PC-9 (cell line): ENCODE results near the gene ENPP3. TPM values are rescaled to one million over a fixed set of nuclear protein-coding genes. Genes with fewer than 3 reads are reported as not detected.
"Not testable (repeated sequence)": the region's sequence is repeated elsewhere in the genome, so short reads cannot be mapped to it uniquely, and the experiment has no call there.

Source experiments
- BruUV-seq: library from RNA; stranded (reverse); fragments of 400-500 nt; replicated peaks from 2 replicates; lab custom pipeline; 2021; lab: Mats Ljungman, UMichigan
- CTCF ChIA-PET: fragments of 300-600 bp; sonication (Branson Sonifier 250); formaldehyde crosslinking; loops from one replicate; lab custom pipeline; 2022; ENCODE audit warnings: antibody characterized with exemption; lab: Charles Lee
- POLR2A ChIA-PET: fragments of 300-600 bp; sonication (Branson Sonifier 250); formaldehyde crosslinking; loops from one replicate; lab custom pipeline; 2022; ENCODE audit warnings: antibody characterized with exemption; ENCODE audit not compliant: unreplicated experiment; lab: Charles Lee
- DNase-seq, 2 experiments: peaks; one replicate each; pipeline versions ENCODE4 v3.0.0 to v3.0.0-alpha.2; 2015 to 2022; ENCODE audit warnings: mixed read lengths in 1 of 2
- H2AFZ ChIP-seq: fragments of 200-600 bp; sonication (generic); 2 replicates; pipeline ENCODE4 v1.8.1; 2017; ENCODE audit warnings: antibody characterized with exemption
- H3F3A ChIP-seq: fragments of 200-600 bp; sonication (generic); 2 replicates; pipeline ENCODE4 v1.8.1; 2017; ENCODE audit warnings: antibody characterized with exemption, mild to moderate bottlenecking, low read depth; ENCODE audit not compliant: insufficient read depth
- H3K27ac ChIP-seq: fragments of 200-600 bp; sonication (generic); 2 replicates; pipeline ENCODE4 v1.6.1; 2016; ENCODE audit warnings: mixed run types
- H3K27me3 ChIP-seq: fragments of 200-600 bp; sonication (generic); 2 replicates; pipeline ENCODE4 v1.6.1; 2016; ENCODE audit warnings: low read depth, mixed run types; ENCODE audit not compliant: insufficient read depth
- H3K36me3 ChIP-seq: fragments of 200-600 bp; sonication (generic); 2 replicates; pipeline ENCODE4 v1.6.1; 2016; ENCODE audit warnings: low read depth, mixed run types
- H3K4me1 ChIP-seq: fragments of 200-600 bp; sonication (generic); replicated peaks from 2 replicates; pipeline ENCODE4 v1.6.1; 2016; ENCODE audit warnings: mixed run types; ENCODE audit not compliant: insufficient read depth
- H3K4me2 ChIP-seq: fragments of 200-600 bp; sonication (generic); 2 replicates; pipeline ENCODE4 v1.6.1; 2017; ENCODE audit warnings: mixed run types
- H3K4me3 ChIP-seq: fragments of 200-600 bp; sonication (generic); 2 replicates; pipeline ENCODE4 v1.6.1; 2016; ENCODE audit warnings: mixed run types
- H3K79me2 ChIP-seq: fragments of 200-600 bp; sonication (generic); 2 replicates; pipeline ENCODE4 v1.6.1; 2017; ENCODE audit warnings: low read depth, mixed run types
- H3K9me2 ChIP-seq: fragments of 200-600 bp; sonication (generic); 2 replicates; pipeline ENCODE4 v1.8.1; 2017; ENCODE audit warnings: mild to moderate bottlenecking; ENCODE audit not compliant: insufficient read depth
- H3K9me3 ChIP-seq: fragments of 200-600 bp; sonication (generic); 2 replicates; pipeline ENCODE4 v1.8.1; 2016; ENCODE audit warnings: low read depth; ENCODE audit not compliant: insufficient read depth
- H4K20me1 ChIP-seq: fragments of 200-600 bp; sonication (generic); 2 replicates; pipeline ENCODE4 v1.8.1; 2017; ENCODE audit not compliant: insufficient read depth
- CTCF ChIP-seq: fragments of 200-600 bp; sonication (generic); conservative IDR thresholded peaks from 2 replicates; pipeline ENCODE4 v1.6.1; 2017; ENCODE audit warnings: mixed run types, antibody characterized with exemption, mild to moderate bottlenecking, moderate library complexity
- EZH2 ChIP-seq: fragments of 200-600 bp; sonication (generic); IDR thresholded peaks from 2 replicates; pipeline ENCODE4 v1.8.0; 2017; ENCODE audit warnings: antibody characterized with exemption, low read depth
- intact Hi-C: fragments of 100-400 bp; cut with micrococcal nuclease; formaldehyde crosslinking; loops from one replicate; pipeline ENCODE4 v1.10.0; 2022; ENCODE audit not compliant: unreplicated experiment
- total RNA-seq: library from RNA; stranded (reverse); gene quantifications from 2 replicates; pipeline ENCODE4 v1.2.3, GENCODE V29; 2021

Gene ENPP3
- total RNA-seq, 1 experiment from 2014 or later, result not detected

DNA sequence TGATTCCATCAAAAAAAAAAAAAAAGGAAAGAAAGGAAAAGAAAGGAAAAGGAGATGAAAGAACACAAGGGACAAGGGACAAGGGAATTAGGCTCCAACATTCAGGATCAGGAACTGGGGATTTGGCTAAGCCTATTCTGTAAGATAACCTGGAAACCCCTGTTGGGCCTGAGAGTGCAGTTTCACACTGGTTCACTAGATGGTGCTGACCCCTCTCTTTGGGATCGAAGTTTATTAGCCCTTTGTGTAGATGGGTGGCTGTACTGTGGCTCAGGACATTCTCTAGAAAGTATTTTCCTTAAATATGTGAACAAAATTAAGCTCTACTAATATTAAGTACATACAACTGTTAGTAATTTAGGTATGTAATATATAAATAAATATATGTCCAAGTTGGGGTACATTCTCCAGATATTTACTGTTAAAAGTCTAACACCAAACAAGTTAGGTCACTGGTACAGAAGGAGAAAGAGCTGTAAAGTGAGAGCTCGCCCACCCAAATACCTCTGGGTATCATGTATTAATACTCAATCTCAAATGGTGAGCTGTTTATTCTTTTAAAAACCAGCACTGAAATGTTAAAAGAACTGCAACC lies 57.8 kb downstream of the ENPP3 start:
- no peak overlapping the region for H3K4me3 ChIP-seq
- H2AFZ ChIP-seq, result no peak overlapping the region
- H3K27ac ChIP-seq, result no peak overlapping the region
- POLR2A ChIA-PET, result no interaction called here
- no peaks in the 10 kb centered on the region for H3K9me3 ChIP-seq
- no peaks in the 10 kb centered on the region for H3K27me3 ChIP-seq
- no peaks in the 10 kb centered on the region for H3F3A ChIP-seq
- peak; percentile 90 for TF ChIP-seq CTCF
- TF ChIP-seq EZH2, result no peak
- DNase-seq, result peak; percentile 44 to 57
- H3K79me2 ChIP-seq, result no peaks in the 10 kb centered on the region
- H3K9me2 ChIP-seq, result no peaks in the 10 kb centered on the region
- no peak overlapping the region for H3K4me2 ChIP-seq
- H3K4me1 ChIP-seq, result no peaks in the 10 kb centered on the region
- CTCF ChIA-PET, result interaction anchor here (0.6 to 1.8 kb wide), 6 partner anchors 215 to 463 kb away, joined by 3 to 10 read pairs (median 6); no protein-coding TSS in a partner anchor
- no peaks in the 10 kb centered on the region for H4K20me1 ChIP-seq
- BruUV-seq, result no TSS peak
- intact Hi-C loops, result no loop called here
- H3K36me3 ChIP-seq, result no peaks in the 10 kb centered on the region

DNA sequence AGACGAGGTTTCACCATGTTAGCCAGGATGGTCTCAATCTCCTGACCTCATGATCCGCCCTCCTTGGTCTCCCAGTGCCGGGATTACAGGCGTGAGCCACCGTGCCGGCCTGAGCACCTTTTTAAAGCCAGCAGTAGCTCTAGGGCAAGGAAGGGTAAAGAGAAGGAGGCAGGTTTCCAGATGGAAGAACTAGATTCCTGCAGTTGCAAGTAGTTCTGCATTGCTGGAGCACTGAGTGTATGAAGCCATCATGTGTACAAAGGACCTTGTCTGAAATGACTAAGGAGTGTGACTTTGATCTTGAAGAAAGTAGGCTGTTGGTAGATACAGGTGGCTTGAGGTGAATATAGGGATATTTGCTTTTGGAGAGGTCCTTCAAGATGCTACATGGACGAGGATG lies 59.9 kb downstream of the ENPP3 start:
- Histone ChIP-seq H4K20me1 (no peaks in the 10 kb centered on the region), H3K27me3 (no peaks in the 10 kb centered on the region), H3K36me3 (no peaks in the 10 kb centered on the region), H3K4me1 (no peaks in the 10 kb centered on the region), H3K4me3 (no peak overlapping the region), H3F3A (no peaks in the 10 kb centered on the region), H3K4me2 (no peak overlapping the region), H3K9me2 (no peaks in the 10 kb centered on the region), H3K27ac (no peak overlapping the region), H2AFZ (no peak overlapping the region), H3K9me3 (no peaks in the 10 kb centered on the region), H3K79me2 (no peaks in the 10 kb centered on the region)
- BruUV-seq, result no TSS peak
- POLR2A ChIA-PET, result no interaction called here
- CTCF ChIA-PET, result no interaction called here
- intact Hi-C loops, result no loop called here
- DNase-seq, result no peak
- TF ChIP-seq EZH2, result no peak
- TF ChIP-seq CTCF, result no peak

- H3K36me3 ChIP-seq, H3F3A ChIP-seq, H3K9me2 ChIP-seq, H3K79me2 ChIP-seq, H3K27me3 ChIP-seq, H3K4me1 ChIP-seq, POLR2A ChIA-PET, DNase-seq, CTCF ChIA-PET, H3K4me2 ChIP-seq, intact Hi-C loops, H3K9me3 ChIP-seq, H2AFZ ChIP-seq, H4K20me1 ChIP-seq, H3K4me3 ChIP-seq, H3K27ac ChIP-seq, BruUV-seq: not testable (repeated sequence)
Measured at GRCh38 chr6:131700851-131701250, 63.7 kb downstream of the ENPP3 start.

- H3K27me3 ChIP-seq, H3K9me3 ChIP-seq, H3K4me3 ChIP-seq, H4K20me1 ChIP-seq, BruUV-seq, POLR2A ChIA-PET, CTCF ChIA-PET, H3F3A ChIP-seq, H3K9me2 ChIP-seq, intact Hi-C loops, H3K4me2 ChIP-seq, H2AFZ ChIP-seq, H3K4me1 ChIP-seq, DNase-seq, H3K27ac ChIP-seq, H3K36me3 ChIP-seq, H3K79me2 ChIP-seq: not testable (repeated sequence)
Measured at GRCh38 chr6:131703905-131704304, 66.8 kb downstream of the ENPP3 start.

GRCh38 chr6:131710917-131711316 lies 73.8 kb downstream of the ENPP3 start, which contains the start of gene CTAGE9:
CTAGE9 (minus strand) TSS chr6:131711017; CDS start chr6:131711017, 0 bp downstream.
- H4K20me1 ChIP-seq, H3K27me3 ChIP-seq, H3K9me3 ChIP-seq, POLR2A ChIA-PET, H2AFZ ChIP-seq, H3K36me3 ChIP-seq, H3F3A ChIP-seq, CTCF ChIA-PET, H3K4me3 ChIP-seq, H3K4me2 ChIP-seq, H3K27ac ChIP-seq, intact Hi-C loops, DNase-seq, BruUV-seq, H3K79me2 ChIP-seq, H3K4me1 ChIP-seq, H3K9me2 ChIP-seq: not testable (repeated sequence)

- H3K27ac ChIP-seq, H3K36me3 ChIP-seq, BruUV-seq, H3K4me3 ChIP-seq, H3K9me3 ChIP-seq, H4K20me1 ChIP-seq, H3F3A ChIP-seq, H3K27me3 ChIP-seq, H3K4me1 ChIP-seq, POLR2A ChIA-PET, intact Hi-C loops, H3K79me2 ChIP-seq, H3K4me2 ChIP-seq, DNase-seq, CTCF ChIA-PET, H2AFZ ChIP-seq, H3K9me2 ChIP-seq: not testable (repeated sequence)
Measured at GRCh38 chr6:131715567-131715966, 78.5 kb downstream of the ENPP3 start.
